Measurements from ENCODE around the gene RUBCN.

RUBCN gene

DNA sequence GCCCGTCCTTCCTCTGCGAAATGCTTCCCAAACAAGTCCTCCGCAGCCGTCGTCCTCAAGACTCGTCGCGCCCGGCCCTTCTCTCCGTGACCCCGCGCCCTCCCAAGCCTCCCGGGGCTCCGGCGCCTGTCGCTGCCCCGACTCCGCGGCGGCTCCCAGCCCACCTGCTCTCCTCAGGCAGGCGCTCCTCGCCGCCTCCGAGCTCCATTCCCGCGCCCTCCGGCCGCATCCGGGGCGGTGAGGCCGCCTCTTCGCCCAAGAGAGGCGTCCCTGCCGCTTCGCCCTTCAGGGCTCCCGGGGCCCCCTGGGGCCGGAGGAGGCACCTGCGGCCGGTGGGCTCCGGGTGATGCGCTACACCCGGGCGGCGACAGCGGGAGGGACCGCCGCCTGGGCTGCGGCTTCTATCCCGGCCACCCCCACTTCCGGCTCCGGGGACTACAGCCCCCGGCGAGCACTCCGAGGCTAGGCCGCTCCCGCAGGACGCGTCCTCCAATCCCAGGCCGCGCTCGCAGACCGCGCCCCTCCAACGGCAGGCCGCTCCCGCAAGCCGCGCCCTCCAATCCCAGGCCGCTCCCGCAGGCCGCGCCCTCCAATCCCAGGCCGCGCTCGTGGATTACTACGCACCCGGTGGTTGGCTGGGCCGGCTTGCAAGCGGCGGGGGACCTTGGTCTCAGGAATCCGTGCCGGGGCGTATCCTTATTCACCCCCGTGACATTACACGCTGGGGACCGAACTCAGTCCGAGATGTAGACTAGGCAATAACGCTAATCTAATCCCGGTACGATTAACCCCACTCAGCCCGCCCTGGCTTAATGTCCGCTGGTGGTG is at the start of gene RUBCN:
TSS of gene RUBCN (minus strand) at position 414 of the 828 bp plus-strand sequence. CDS start at position 229, 185 bp downstream.
- DNase-seq: peak; percentile 94

DNA sequence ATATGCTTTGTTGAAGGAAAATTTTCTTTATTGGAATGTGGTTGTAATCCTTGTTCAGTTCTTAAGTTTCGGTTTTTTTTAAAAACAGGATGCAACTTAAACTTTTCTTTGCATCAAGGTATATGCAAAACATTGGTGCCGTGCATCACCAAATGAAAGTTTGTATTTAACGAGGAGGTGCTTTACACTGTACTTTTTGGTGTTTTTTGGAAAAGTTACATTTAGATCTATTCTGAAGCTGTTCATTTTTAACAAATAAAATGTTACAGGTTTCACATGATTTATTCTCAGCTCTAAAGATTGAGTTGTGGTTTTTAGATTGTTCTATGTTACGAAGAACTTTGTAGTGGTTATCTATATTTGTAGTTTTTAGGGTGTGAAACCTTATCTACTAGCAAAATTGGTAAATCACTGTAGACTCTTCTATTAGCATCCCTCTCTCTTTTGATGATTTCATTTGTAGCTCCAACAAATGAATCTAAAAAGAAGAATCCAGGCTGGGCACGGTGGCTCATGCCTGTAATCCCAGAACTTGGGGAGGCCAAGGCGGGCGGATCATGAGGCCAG is 47.4 kb upstream of the RUBCN start:
- no peak for DNase-seq

DNA sequence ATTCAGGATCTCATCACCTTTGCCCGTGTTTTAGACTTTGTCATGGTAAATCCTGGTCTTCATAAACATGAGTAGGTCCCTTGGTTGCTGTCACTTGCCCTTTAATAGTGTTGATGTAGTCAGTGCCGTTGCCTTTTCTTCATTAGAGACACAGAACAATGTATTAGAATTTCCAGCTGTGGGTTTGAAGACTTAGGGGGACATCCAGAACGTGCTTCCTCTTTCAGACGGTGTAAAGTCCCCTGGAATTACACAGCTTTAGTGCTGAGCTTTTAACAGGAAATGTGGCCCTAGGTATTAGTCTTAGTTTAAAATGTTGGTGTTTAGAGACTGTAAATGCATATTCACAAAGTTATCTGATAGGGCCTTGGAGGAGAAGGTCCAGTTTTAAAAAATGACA is 45.5 kb upstream of the RUBCN start:
- DNase-seq: no peak

DNA sequence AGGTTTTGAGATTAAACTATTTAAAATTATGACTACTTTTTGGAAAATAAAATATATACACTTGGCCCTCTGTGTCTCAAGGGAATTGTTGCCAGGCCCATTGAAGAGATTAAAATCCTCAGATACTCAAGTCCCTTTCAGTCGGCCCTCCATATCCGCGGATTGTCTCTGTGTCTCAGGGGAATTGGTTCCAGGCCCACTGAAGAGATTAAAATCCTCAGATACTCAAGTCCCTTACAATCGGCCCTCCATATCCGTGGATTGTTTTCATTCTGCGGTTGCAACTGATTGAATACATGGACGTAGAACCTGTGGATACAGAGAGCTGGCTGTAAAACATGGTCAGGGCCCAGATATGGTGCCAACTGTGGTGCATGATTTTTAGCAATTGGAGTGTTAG is 38.6 kb upstream of the RUBCN start:
- DNase-seq: no peak

DNA sequence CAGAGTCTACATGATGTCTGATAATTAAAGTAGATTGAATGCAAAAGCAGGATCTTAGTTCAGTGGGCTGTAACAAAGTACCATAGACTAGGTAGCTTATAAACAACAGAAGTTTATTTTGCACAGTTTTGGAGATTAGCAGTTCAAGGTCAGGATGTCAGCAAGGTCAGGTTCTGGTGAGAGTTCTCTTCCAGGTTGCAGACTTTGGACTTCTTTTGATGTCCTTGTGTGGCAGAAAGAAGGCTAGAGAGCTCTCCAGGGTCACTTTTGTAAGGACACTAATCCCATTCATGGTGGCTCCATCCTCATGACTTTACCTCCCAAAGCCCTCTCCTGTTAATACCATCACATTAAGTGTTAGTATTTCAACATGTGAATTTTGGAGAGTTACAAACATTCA is 25.1 kb upstream of the RUBCN start:
- no peak for DNase-seq

DNA sequence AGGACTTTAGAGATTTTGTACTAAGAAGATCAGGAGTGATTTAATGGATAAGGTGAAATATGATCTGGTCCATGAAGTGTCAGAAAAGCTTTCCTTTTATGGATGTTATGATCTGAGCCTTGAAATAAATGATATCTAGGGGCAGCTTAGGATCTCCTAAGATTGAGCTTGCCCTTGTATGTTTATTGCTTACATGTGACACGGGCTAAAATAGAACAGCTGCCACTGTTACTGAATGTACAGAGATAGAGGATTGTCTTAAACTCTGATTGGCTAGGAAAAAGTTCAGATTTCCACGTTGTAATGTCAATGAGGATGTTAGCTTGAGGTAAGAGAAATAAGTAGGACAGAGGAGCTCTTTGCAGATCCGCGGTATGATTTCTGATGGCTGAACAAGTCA is 21.8 kb upstream of the RUBCN start:
- no peak for DNase-seq

DNA sequence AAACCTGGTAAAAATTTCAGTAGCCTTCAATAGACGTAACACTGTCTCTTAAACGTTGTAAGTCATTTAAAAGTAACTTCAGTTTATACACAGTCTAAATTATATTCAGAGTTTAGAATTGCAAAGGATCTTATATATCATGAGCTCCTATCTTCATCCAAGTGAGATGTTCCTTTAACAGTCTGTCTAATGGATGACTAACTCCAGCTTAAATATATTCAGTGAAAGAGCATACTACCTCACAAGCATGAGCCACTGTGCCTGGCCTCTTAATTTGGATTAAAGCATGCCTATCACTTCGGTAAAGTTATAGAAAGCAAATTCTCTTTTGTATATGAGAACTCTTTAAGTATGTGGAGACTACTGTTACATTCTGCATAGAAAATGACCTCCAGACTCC is 20.0 kb upstream of the RUBCN start:
- DNase-seq: no peak

DNA sequence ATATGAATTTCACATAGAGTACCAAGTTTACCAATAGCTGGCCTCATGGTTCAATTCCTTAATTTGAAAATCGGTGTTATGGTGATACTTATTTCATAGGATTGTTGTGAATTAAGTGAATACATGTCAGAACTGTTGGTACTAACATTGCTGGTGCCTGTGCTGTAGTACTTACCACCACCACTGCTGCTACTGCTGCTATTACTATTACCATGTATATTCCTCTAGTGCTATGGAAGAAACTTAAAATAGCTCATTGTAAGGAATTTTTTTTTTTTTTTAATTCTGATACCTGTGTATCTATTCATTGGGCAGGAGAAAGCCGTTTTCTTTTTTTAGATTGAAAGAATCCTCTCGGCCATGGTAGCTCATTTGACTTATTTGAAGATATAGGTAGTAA is 16.6 kb upstream of the RUBCN start:
- DNase-seq: no peak

DNA sequence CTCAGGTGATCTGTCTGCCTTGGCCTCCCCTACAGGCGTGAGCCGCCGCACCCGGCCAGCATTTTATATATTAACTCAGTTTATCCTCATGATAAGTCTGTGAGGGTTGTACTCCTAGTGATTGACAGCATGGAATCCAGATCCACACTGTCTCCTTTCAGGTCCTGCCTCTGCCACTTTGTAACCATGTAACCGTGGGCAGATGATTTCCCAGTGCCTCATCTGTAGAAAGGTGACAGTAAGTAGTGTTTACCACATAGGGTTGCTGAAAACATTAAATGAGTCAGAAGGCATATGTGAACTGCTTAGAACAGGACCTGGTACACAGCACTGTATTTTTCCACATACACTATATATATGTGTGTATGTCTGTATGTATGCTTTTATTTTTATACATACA is 15.4 kb upstream of the RUBCN start:
- no peak for DNase-seq

DNA sequence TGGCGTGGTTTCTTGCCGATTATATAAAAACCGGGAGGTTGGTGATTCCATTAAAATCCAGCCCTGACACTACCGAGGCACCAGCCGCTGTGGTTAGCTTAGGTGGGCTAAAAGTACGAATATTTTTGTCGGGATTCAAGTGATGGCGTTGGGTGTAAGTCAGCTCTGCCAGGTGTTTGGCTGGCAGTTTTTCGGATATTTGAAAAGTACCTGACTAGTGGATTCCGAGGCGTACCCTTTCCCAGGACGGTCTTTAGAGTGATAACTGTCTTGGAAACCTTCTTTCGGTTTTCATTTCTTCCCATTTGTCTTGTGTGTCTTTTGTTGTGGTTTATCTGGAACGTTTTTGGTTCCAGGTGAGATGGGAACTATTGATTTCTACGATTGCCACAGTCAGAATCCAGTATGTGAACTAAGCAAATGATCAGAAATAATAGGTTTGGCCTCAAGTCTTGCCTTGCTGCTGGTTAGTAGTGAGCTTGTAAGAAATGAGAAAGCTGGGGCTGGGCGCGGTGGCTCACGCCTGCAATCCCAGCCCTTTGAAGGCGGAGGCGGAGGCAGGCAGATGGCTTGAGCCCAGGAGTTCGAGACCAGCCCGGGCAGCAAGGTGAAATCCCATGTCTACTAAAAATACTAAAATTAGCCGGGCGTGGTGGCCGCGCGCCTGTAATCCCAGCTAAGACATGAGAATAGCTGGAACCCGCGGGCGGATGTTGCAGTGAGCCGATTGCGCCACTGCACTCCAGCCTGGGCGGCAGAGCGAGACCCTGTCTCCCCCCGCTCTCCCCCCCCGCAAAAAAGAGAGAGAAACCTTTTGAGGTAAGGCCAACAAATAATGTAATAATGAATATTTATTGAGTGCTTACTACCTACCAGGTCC is 14.4 kb upstream of the RUBCN start:
- DNase-seq: no peak

DNA sequence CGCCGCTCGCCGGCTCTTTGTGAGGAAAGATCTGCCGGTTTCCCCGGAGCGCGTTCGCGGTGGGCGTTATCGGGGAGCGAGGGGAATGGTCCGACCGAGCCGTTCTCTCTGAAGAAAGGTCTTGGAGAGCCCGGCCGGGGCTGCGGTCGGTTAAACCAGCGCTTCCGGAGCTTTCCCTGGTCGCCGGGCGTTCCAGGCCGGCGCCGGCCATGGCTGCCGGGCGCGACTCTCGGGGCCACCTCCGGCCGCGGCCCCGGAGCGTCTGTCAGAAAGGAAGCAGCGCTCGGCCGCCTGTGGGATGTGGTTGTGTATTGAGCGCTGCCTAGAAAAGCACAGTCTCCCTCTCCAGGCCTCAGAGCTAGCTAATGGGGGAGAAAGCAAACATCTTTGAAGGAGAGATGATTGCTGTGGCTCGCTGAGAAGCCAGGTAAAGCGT is 13.7 kb upstream of the RUBCN start:
- peak; percentile 56 for DNase-seq

DNA sequence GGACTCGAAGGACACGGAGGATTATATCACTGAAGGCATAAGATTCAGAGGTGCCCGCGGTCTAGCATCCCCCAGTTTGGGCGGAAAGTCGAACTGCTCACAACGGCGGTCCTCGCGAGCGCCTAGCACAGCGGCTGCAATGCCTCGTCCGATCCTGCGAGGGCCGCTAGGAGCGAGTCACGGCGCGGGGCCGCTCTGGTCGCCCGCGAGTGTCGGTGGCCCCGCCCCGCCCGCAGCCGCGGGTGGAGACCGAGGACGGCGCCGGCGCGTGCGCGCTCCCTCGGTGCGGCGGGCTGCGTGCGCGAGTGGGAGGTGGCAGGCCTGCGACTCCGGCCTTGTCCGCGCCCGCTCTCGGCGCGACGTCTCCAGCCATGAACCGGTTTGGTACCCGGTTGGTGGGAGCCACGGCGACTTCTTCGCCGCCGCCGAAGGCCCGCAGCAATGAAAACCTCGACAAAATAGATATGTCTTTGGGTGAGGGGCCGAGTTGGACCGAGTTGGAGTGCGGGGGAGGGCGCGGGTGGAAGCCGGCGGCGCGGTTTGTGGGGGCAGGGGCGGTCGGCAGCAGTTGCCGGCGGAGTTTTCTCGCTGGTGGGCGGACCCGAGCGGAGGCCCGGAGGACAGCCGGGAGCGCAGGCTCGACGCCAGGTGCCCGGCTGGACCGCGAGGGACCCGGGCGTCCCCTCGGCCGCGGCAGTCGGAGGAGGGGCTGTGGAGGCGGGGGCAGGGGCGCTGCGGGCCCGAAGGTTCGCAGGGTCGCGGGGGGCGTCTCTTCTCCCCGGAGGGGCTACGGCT is 13.1 kb upstream of the RUBCN start, which contains the start of gene FYTTD1:
TSS of gene FYTTD1 (plus strand) at position 283 of the 795 bp plus-strand sequence. CDS start at position 372, 89 bp downstream.
- peak; percentile 96 for DNase-seq

DNA sequence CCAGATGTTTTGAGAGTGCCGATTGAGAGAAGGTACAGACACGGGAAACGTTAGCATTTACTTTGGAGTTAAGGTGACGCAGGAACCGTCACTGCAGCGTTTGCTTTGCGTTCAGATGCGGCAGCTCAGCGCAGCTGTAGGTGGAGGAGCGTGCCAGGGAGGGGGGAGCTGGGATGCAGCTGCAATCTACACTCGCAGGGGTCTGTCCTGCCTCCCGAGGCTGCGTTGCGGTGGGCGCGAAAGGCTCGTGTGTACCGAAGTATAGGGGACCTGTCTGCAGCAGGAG is 12.6 kb upstream of the RUBCN start:
- peak; percentile 67 for DNase-seq

DNA sequence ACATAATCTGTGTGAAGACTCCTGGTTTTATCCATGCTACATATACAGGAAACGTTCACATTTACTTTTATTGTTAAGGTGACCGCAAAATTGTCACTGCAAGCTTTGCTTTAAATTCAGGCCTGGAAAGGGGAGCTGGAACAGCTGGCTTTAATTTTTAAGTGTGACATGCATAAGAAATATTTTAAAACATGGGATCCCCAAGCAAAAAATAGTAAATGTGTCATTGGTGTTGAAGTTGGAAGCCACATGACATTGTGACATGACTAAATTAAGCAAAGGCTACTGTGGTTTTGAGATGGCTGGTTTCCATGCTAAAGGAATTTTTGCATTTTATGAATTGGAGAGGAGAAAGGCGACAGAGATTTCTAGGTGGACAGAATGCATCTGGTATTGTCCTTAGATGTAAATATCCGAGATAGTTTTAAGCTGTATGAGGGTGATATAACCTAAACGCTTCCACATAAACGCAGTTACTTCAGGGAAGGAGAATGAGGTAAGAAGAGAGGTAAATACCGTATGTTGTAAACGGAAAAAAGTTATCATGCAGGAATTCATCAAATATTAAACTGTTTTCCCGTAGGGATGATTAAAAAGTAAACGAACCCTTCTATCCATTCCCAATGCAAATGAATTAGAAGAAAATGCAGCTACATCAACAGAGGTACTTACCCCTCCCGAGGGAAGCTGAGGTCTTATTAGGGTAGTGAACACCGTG is 12.1 kb upstream of the RUBCN start:
- DNase-seq: no peak

DNA sequence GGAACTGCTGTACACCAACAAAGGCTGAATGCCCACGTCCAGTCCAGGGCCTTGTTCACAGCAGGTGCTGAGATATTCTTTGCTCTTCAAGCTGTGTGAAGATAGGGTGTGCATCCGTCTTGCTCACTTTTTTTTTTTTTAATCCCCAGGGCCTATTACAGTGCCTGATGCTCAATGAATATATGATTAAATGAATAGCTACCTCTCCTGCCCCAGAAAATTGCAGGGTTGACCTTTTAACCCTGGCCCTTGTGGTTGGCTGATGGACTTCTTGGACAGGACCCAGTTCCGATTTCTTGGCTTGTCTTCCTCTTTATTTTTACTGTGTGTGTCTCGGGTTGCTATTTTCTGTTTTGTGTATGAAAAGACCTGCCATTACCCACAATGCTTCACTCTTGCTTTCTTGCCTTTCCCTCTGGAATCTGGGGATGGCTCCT is 10.1 kb upstream of the RUBCN start:
- no peak for DNase-seq

DNA sequence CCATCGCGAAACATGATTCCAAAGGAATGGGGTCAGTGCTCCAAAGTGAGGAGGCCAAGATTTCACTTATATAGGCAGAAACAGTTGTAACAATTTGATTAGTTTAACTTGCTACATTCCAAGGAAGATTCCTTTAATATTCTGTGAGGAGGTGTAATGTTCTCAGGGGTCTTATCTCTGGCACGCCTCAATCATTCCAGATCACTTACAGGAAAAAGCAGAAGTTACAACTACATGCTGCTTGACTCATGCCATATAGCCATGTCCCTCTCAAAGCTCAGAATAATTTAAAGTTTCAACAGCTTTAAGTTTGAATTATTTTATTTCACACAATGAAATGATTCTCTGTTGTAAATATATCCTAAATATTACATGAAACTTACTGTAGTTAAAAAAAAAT is 9.5 kb upstream of the RUBCN start:
- DNase-seq: no peak

DNA sequence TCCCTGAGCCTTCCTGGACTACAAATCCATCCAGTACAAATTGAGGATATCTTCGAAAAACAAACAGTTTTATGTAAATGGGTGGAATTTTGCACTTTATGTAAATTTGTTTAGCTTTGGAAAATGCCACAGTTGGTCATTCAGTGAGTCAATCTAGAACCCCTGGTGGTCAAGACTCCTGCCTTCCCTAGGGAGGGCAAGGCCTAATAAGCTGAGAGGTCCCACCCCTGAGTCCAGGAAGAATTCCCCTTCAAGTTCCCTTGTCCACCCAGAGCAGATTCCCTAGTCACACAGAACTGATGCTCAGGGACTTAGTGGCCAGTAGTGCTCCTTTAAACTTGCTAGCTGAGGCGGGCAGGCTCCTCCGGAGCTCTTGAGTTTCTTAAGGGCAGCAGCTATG is 6.1 kb upstream of the RUBCN start:
- no peak for DNase-seq

DNA sequence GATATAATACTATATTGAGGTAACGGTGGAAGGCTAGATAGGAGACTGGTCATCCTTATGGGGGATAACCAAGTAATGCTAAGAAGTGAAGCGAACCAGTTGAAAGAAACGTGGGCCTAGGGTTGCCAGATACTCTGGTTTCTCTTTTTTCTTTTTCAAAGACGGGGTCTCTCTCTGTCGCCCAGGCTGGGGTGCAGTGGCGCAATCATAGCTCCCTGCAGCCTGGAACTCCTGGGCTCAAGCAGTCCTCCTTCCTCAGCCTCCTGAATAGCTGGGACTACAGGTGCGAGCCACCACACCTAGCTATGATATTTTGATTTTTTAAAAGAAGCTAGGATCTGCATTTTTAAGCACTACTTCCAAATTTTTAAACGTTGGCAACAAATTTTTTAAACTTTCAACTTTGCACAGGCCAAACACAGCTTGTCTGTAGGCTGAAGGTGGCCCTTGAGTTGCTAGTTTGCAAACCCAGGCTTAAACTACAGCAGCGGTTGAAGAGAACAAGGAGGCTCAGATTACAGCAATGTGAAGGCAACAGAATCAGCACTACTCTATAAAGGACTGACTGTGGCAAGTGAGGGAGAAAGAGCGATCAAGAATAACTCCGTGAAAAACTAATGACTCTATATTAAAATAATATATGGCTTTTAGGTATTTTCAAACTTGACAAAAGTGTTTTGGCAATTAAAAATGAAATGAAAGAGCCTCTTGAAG is 1.2 kb upstream of the RUBCN start:
- DNase-seq: no peak

DNA sequence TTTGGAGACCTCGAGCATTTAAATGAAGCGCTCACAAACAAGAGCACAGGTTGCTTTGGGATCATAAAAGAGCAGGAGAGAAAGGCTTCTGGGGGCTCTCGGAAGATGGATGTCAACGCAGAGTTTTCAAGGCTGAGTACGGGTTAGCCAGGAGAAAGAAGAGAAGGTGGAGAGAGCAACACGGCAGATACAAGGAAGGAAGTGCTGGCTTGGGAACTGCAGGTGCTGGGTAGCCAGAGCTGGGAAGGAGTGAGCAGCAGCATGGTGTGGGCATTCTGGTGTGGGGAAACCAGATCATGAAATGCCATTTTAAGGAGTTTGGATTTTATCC is 580 bp upstream of the RUBCN start:
- DNase-seq: no peak

DNA sequence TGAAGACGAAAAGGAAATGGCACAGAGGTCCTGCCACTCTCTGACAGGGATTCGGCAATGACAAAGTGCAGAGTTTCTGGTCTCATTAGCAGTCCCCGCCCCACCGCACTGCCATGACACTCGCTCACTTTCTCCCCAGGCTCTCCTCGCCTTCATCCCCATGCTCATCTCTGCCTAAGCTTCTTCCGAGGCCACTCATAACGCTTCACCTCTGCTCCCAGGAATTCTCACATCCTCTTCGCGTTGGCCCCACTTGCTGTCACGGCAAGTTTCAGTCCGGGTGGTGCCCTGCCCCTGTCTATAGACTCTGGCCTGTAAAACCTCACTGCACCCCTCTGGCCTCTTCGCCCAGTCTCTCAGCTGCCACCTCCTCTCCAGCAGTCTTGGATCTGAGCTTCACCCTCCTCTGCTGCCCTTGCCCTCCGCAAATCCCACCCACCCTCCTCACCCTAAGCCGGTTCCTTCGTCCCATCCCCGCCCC is 654 bp downstream of the RUBCN start:
- DNase-seq: peak; percentile 48

DNA sequence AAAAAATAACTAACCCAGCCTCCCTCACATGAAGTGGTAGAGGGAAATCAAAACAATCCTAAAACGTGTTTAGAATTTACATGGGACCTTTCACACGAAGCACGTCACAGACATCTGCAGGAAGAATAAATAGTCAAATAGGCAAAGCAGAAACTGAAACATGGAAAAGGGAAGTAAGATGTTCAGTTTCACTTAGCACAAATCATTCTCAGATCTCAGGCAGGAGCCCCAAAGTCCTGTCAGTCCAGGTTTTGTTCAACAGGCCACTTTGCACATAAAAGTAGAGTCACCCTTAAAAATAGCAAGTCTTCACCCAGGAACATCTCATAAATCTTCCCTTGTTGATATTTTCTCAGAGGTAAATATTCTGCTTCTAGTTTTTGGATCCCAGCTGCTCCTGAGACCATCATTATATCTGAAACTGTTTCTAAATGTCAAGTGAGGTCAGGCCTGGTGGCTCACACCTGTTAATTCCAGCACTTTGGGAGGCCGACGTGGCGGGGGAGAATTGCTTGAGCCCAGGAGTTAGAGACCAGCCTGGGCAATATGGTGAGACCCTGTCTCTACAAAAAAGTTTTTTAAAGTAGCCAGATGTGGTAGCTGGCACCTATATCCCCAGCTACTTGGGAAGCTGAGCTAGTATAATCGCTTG is 1.9 kb downstream of the RUBCN start:
- DNase-seq: no peak
